HG03442 (cell line): ENCODE results near the gene DNAJC11.
"Not testable (repeated sequence)": the region's sequence is repeated elsewhere in the genome, so short reads cannot be mapped to it uniquely, and the experiment has no call there.

Source experiments
- ATAC-seq: cut with Tn5 transposase; IDR thresholded peaks from one replicate; pipeline ENCODE4 v1.9.1; 2021; ENCODE audit warnings: mild to moderate bottlenecking, moderate library complexity; ENCODE audit not compliant: unreplicated experiment

DNAJC11 gene

GRCh38 chr1:6699915-6700314 lies 1.7 kb downstream of the DNAJC11 start:
- not testable (repeated sequence) for ATAC-seq

DNA sequence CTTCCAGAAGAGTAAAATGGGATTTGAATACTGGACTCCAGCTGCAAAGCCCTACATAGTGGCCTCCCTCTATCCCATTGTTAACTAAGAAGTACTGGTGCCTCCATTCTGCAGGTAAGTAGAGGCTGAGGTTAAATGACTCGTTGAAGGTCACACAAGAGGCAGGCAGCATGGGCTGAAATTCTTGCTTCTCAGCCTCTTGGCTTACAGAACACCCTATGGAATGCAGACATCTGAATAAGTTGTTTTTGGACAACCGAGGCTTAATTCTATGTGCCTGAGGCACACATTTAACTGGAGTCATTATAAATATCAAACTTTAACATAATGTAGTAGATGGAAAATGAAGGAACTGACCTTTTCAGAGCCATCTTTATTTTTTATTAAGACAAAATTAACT lies 5.7 kb downstream of the DNAJC11 start:
- no peak for ATAC-seq

DNA sequence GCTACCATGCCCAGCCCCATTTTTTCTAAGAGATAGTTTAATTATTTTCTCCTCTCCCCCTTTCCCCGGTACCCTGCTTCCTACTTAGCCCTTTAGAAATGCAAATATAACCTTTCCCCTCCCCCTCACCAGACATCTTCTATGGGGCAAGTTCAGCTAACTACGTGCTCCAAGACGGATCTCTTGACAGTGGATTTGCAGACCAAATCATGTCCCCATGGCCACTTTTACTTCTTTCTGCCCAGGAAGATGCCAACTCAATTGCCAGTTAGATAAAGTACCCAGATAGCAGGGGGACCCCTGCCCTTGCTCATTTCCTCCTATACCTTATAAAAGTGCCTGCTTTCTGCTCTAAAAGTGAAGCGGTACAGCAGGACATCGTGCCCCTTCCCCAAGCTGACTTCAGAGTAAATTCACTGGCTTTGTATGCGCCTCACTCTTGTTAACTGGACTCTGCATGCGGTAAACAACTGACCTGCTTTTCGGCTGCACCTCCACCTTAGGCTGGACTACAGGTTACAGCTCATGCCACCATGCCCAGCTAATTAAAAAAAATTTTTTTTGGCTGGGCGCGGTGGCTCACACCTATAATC lies 7.4 kb downstream of the DNAJC11 start:
- ATAC-seq: no peak

GRCh38 chr1:6692956-6693355 lies 8.7 kb downstream of the DNAJC11 start:
- ATAC-seq: no peak

GRCh38 chr1:6691507-6691906 lies 10.1 kb downstream of the DNAJC11 start:
- ATAC-seq: no peak

GRCh38 chr1:6690186-6690585 lies 11.4 kb downstream of the DNAJC11 start:
- ATAC-seq: no peak

DNA sequence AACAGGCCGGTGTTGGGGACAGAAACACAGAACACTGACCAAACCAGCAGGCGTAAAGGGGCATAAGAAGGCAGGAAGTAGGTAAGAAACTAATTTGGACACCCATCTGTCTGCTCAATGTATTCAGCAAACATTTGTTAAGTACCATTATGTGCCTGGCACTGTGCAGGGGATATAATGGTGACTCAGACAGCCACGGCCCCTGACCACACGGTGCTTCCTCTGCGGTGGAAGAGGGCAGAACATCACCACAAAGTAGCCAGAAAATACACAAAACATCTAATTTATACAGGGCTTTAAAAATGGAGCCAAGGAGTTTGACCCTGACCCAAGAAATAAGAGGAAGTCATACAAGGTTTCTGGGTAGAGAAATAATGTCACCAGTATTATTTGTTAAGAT lies 12.9 kb downstream of the DNAJC11 start:
- no peak for ATAC-seq

DNA sequence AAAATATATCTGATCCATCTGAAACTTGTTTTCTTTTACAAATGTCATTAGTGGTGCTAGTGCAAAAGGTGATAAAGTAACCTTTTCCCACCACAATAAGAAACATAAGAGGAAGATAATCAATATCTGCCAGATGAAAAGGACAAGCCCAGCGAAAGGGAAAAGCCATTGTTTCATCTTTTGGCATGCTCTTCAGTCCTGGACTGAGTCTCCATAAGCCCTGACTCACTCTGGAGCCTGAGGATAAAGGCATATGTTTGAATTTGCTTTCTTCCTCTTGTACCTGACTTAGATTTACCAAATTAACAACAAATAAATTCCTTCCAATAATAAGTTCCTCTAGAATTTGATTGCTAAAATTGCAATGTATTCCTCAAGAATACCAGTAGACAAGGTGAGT lies 13.6 kb downstream of the DNAJC11 start:
- ATAC-seq: no peak

DNA sequence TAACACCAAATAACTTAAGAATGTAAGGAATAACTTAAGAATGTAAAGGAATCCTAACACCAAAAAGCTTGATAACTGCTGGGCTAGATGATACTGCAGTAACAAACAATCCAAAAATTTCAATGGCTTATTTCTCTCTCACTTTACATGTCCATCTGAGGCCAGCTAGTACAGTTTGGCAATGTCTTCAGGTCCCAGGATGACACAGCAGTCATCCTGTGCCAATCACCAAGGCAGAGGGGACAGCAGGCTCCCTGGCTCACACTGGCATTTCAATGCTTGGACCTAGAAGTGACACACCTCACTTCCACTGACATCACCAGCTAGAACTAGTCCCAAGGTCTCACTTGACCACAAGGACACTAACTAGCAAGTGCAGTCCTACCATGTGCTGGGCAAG lies 15.3 kb downstream of the DNAJC11 start:
- no peak for ATAC-seq

GRCh38 chr1:6685381-6685780 lies 16.2 kb downstream of the DNAJC11 start:
- ATAC-seq: no peak

DNA sequence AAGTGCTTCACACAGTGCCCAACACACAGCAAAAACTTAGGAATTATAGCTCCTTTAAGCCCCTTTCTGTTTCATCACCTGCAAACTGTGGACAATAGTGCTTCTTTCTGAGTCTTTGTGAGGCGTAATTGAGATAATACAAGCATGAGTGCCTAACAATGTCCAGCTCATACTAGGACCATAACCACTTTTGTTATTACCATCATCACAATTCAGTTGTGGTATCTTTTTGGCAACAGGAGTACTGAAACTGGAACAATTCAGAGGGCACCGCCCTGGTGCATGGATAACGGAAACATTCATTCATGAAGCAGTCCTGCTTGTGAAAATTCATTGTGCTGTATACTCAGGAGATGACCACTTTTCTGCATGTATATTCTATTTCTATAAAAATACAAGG lies 18.2 kb downstream of the DNAJC11 start:
- no peak for ATAC-seq

- no peak for ATAC-seq
Observed at GRCh38 chr1:6675941-6676340, 25.7 kb downstream of the DNAJC11 start.

DNA sequence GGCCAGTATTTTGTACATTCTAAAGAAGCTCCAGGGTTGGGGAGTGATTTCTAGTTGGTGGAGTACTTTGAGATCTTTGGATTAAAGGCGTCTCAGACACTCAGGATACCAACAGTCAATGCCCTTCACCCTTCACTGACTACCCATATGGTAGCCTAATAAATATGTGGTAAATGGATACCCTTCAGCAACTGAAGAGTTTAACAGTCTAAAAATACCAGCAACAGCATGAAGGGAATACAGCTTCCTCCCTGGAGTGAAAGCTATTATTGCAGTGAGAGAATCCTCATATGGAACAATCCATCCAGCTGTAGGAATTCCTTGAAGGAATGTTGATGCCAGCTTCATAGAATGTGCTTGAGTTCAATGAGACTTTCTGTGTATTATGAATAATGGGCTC lies 26.8 kb downstream of the DNAJC11 start:
- ATAC-seq: no peak

DNA sequence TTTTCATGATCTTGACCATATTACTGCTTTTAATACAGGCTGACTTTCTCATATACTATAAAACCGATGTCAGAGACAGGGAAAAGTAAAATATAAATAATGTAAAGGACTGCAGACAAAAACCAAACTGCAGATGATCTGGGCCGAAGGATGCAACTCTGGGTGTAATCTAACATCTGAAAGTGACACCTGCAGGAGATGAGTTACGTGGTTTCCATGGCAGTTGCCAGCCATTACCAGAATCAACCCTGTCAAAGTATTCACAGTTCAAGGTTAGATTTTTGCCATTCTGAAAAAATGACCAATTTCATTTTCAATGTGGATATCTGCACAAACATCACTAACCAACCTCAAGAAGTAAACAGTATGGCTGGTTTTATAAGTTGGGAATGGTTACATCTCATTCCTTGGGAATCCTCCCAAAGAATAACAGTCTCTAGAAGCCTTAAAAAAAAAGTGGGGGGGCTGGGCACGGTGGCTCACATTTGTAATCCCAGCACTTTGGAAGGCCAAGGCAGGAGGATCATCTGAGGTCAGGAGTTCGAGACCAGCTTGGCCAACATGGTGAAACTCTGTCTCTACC lies 27.7 kb downstream of the DNAJC11 start:
- ATAC-seq: no peak

DNA sequence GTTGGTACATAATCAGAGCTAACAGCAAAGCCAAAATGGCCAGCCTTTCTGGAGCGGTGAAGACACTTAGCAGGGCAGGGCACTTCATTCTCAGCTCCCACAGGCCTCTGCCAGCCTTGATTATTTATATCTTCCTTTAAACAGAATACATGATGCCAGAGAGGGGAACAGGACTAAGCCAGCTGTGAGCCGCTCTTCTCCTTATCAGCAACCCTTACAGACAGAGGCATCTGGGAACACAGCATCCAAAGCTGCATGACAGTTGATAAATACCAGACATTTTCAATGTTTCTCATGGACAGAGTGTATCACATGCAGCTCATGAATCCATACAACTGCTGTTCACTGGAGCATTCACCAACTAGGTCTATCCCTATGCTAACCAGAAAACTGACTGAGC lies 29.1 kb downstream of the DNAJC11 start:
- ATAC-seq: no peak

DNA sequence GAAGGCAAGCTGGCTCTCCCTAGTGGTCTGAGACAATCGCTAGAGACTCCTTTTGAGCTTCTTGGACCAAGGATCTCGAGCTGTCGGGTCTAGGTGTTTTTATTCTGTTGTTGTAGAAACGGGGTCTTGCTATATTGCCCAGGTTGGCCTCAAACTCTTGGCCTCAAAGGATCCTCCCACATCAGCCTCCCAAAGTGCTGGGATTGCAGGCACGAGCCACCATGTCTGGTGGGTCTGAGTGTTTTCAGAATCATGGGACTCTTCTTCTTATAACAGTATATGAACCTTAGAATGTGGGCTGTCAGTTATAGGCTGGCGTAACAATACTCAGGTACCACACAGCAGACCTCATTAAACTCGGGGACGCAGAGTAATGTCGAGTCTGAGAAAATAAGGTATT lies 33.1 kb downstream of the DNAJC11 start:
- ATAC-seq: no peak

GRCh38 chr1:6667139-6667538 lies 34.5 kb downstream of the DNAJC11 start:
- no peak for ATAC-seq

DNA sequence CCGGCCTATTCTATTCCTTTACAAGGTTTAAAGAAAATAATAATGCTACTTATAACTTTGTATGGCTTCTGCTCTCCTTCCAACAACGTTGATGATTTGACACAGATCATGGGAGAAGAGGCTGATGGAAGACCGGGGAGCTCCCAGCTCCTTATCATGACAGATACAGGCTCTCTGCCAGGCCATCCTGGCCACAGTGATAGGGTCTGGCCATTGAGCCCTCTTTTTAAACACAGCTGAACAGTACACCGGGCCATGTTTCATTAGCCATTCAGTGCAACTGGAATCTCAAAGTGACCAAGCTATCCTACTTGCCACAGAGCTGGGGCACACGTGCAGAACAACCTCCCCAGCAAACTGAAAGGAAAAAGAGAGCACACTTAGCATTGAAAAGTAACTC lies 34.9 kb downstream of the DNAJC11 start:
- no peak for ATAC-seq

DNA sequence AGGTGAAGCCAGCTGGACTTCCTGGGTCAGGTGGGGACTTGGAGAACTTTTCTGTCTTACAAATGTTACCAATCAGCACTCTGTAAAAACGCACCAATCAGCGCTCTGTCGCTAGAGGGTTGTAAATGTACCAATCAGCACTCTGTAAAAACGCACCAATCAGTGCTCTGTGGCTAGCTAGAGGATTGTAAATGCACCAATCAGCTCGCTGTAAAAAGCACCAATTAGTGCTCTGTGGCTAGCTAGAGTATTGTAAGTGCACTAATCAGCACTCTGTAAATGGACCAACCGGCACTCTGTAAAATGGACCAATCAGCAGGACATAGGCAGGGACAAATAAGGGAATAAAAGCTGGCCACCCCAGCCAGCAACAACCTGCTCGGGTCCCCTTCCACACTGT lies 39.1 kb downstream of the DNAJC11 start:
- not testable (repeated sequence) for ATAC-seq

DNA sequence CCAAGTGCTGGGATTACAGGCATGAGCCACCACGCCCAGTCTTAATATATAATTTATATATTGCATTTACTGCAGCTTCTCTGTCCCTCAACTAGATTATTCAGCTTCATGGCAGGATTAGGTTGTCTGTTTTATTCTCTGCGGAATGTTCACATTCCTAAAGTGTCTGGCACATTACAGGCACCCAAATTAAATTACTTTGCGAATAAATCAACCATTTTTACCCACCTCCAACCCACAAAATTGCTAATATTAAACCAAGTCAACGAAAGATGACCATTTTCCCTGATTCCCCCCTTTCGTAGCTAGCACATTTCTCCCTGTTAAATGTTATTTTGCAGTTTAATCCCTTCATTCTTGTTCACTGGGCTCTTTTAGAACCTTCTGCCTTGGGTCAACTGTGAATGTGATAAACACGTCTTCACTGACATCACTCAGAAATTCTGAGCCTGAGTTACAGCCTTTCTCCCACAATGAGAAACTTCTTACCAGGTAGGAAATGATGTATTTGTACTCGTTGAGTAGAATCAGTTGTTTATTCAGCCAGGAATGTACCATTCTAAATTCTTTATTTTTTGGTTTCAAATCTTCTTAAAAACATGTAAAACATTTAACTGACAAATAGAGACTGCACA lies 41.1 kb downstream of the DNAJC11 start:
- no peak for ATAC-seq

- ATAC-seq: no peak
Observed at GRCh38 chr1:6658359-6659060, 43.1 kb downstream of the DNAJC11 start.

GRCh38 chr1:6657138-6657537 lies 44.5 kb downstream of the DNAJC11 start:
- ATAC-seq: no peak
